Gastrocnemius medialis (tissue), 4 donors: ENCODE results near the gene RIMBP2. TPM values are rescaled to one million over a fixed set of nuclear protein-coding genes. Genes with fewer than 3 reads are reported as not detected.

Source experiments
- ATAC-seq, 2 donors: fragments of 150-250 bp; one replicate each; pipeline ENCODE4 v1.9.1; 2016
- DNase-seq, 2 donors: peaks; one replicate each; pipeline ENCODE4 v3.0.0-alpha.2; 2019
- H3K27ac ChIP-seq, 4 donors: fragments of 200-600 bp; sonication (generic); 1 replicate in 1 of 4; 2 replicates in 3 of 4; pipeline ENCODE4 v1.5.1; 2016 to 2018; ENCODE audit warnings: mild to moderate bottlenecking in 2 of 4, moderate library complexity in 1 of 4
- H3K27me3 ChIP-seq, 3 donors: fragments of 200-600 bp; sonication (generic) in 2 of 3; 1 replicate in 1 of 3; 2 replicates in 2 of 3; pipeline versions ENCODE4 v1.5.1 to v1.6.0; 2016 to 2019; ENCODE audit warnings: mild to moderate bottlenecking in 1 of 3, moderate library complexity in 1 of 3
- H3K36me3 ChIP-seq, 2 donors: fragments of 200-600 bp; sonication (generic) in 1 of 2; one replicate each; pipeline ENCODE4 v1.5.1; 2017 to 2018
- H3K4me1 ChIP-seq, 2 donors: fragments of 200-600 bp; sonication (generic) in 1 of 2; one replicate each; pipeline ENCODE4 v1.5.1; 2016 to 2017; ENCODE audit warnings: mild to moderate bottlenecking in 2 of 2
- H3K4me3 ChIP-seq, 4 donors: fragments of 200-600 bp; sonication (generic) in 3 of 4; 1 replicate in 1 of 4; 2 replicates in 3 of 4; pipeline ENCODE4 v1.5.1; 2016 to 2019; ENCODE audit warnings: mild to moderate bottlenecking in 2 of 4
- H3K9me3 ChIP-seq, 3 donors: fragments of 200-600 bp; sonication (generic) in 2 of 3; 1 replicate in 1 of 3; 2 replicates in 2 of 3; pipeline ENCODE4 v1.5.1; 2016 to 2019
- POLR2A ChIP-seq, 2 donors: fragments of 450-650 bp; IDR thresholded peaks; one replicate each; pipeline ENCODE4 v1.6.1; 2017; ENCODE audit warnings: antibody characterized with exemption in 2 of 2, mild to moderate bottlenecking in 2 of 2, moderate library complexity in 2 of 2
- in situ Hi-C, 4 donors: fragments of 200-750 bp; cut with MboI; loops; one replicate each; pipeline versions ENCODE4 v1.15.0 to v1.8.0; 2017; ENCODE audit warnings: low sequenced_read_pairs in 4 of 4
- intact Hi-C: fragments of 100-400 bp; cut with DNase I; formaldehyde crosslinking; loops from one replicate; pipeline ENCODE4 v1.15.1; 2023; ENCODE audit warnings: low total_unique reads
- total RNA-seq, 4 donors: library from RNA; depleted of rRNA; stranded (reverse); fragments of >200 nt; gene quantifications; one replicate each; pipeline versions ENCODE4 v1.1.0 to v1.2.3, GENCODE V29; 2016
- TF ChIP-seq, protein P1 (sequence below), 5 experiments: fragments of 450-650 bp in 3 of 5; fragments of 200-600 bp in 2 of 5; sonication (generic) in 2 of 5; IDR thresholded peaks in 4 of 5; conservative IDR thresholded peaks in 1 of 5; 1 replicate in 4 of 5; 2 replicates in 1 of 5; pipeline ENCODE4 v1.5.1; 2016 to 2019; ENCODE audit warnings: antibody characterized with exemption in 5 of 5, mild to moderate bottlenecking in 3 of 5, moderate library complexity in 3 of 5

Gene RIMBP2
- total RNA-seq, 4 donors from 2014 or later: 0.76 to 2.2 (median 1.2) TPM; not detected in 1

DNA sequence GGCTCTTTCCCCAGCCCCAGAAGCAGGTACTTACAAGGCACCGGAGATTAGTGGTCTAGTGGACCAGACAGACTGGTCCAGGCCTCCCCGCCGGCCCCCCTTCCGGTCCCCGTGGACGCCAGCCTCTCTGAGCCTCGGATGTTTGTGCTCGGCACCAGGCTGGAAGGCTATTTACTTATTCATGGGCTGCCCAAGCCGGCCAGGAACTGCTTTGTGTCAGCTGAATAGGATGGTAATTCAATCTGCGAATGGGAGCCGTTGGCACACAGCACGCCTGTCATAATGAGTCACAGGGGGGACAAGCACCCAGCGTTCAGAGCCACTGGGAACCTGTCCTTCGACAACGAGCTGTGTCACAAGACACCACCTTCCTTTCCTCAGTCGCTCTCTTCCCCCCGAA is 82.3 kb downstream of the RIMBP2 start:
- Histone ChIP-seq H3K27me3 (peaks cover 0 to 3% (median 2%) of the 10 kb centered on the region in 3 donors), H3K27ac (no peak overlapping the region), H3K4me3 (no peak overlapping the region), H3K9me3 (no peaks in the 10 kb centered on the region), H3K36me3 (no peaks in the 10 kb centered on the region), H3K4me1 (no peaks in the 10 kb centered on the region)
- intact Hi-C loops (no loop called here), in situ Hi-C loops (no loop called here)
- ATAC-seq (peak; percentile 84 to 89), DNase-seq (peak; percentile 31 to 53)
- TF ChIP-seq, protein P1, sequence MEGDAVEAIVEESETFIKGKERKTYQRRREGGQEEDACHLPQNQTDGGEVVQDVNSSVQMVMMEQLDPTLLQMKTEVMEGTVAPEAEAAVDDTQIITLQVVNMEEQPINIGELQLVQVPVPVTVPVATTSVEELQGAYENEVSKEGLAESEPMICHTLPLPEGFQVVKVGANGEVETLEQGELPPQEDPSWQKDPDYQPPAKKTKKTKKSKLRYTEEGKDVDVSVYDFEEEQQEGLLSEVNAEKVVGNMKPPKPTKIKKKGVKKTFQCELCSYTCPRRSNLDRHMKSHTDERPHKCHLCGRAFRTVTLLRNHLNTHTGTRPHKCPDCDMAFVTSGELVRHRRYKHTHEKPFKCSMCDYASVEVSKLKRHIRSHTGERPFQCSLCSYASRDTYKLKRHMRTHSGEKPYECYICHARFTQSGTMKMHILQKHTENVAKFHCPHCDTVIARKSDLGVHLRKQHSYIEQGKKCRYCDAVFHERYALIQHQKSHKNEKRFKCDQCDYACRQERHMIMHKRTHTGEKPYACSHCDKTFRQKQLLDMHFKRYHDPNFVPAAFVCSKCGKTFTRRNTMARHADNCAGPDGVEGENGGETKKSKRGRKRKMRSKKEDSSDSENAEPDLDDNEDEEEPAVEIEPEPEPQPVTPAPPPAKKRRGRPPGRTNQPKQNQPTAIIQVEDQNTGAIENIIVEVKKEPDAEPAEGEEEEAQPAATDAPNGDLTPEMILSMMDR (IDR thresholded peaks at IDR 0.05 in 4 of 5, conservative IDR thresholded peaks at IDR 0.05 in 1 of 5): no peak
- no peak for TF ChIP-seq POLR2A (IDR thresholded peaks at IDR 0.05)

DNA sequence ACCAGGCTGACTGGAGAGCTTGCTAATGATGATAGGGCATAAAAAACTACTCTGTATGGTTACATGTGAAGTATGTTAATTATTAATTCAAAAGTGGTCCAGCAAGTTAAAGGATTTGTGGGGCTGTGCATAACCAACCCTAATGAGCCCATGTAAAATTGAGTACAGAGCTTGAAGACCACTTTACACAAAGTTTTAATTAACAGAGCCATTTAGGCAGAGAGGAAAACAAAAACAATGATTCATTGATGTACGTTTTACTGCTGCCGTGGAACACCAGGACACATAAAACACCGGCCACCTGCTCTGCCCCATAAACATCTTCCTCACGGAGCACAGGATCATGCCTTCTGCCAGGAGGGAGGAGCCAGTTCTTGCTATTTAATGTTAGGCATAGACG is 83.5 kb downstream of the RIMBP2 start:
- in situ Hi-C loops: no loop called here
- no peak for DNase-seq
- no peak for ATAC-seq
- intact Hi-C loops: no loop called here
- Histone ChIP-seq H3K27ac (no peak overlapping the region), H3K9me3 (no peaks in the 10 kb centered on the region), H3K27me3 (peaks cover 0 to 6% (median 2%) of the 10 kb centered on the region in 3 donors), H3K4me3 (no peak overlapping the region), H3K36me3 (no peaks in the 10 kb centered on the region), H3K4me1 (no peaks in the 10 kb centered on the region)
- TF ChIP-seq, protein P1 (IDR thresholded peaks at IDR 0.05 in 4 of 5, conservative IDR thresholded peaks at IDR 0.05 in 1 of 5): no peak
- no peak for TF ChIP-seq POLR2A (IDR thresholded peaks at IDR 0.05)

DNA sequence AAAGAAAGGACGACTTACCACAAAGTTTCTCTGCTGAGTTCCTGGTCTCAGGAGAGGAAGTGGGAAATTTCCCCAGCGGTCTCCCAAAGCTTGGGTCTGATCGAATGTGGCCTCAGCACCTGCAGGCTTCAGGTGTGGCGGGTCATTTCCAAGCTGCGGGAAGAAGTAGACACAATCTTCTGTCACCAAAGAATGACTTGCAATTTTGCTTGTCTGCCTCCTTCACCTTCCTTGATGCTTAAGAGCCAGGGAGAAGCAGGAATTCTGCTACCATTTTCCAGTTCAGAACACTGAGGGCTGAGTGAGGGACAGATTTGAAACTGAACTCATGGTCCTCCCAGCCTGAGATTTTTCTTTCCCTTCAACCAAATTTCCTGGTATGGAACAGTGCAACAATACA is 87.8 kb downstream of the RIMBP2 start:
- intact Hi-C loops (no loop called here), in situ Hi-C loops (no loop called here)
- H3K4me1 ChIP-seq: no peaks in the 10 kb centered on the region
- ATAC-seq (no peak), DNase-seq (no peak)
- no peaks in the 10 kb centered on the region for H3K36me3 ChIP-seq
- peaks cover 0 to 6% (median 2%) of the 10 kb centered on the region in 3 donors for H3K27me3 ChIP-seq
- no peak overlapping the region for H3K4me3 ChIP-seq
- no peak overlapping the region for H3K27ac ChIP-seq
- H3K9me3 ChIP-seq: no peaks in the 10 kb centered on the region
- TF ChIP-seq POLR2A (IDR thresholded peaks at IDR 0.05): no peak
- TF ChIP-seq, protein P1 (IDR thresholded peaks at IDR 0.05 in 4 of 5, conservative IDR thresholded peaks at IDR 0.05 in 1 of 5): no peak

DNA sequence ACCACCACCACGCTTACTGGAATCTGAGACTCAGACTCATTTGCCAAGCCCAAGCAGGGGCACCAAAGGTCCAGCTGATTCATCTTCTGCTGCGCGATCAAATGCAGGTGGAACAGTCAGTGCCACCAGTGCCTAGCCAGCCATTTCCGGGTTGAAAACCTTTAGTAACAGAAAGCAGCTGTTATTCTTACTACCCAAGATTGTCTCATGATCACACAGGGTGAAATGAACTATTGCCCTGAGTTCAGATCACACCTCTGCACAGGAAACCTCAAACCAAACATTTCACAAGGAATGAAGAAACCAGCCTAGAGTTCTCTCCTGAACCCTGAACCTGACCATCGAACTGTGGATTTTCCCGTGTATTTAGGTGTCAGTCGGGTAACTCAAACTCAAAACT is 88.9 kb downstream of the RIMBP2 start:
- Histone ChIP-seq H3K4me1 (no peaks in the 10 kb centered on the region), H3K4me3 (no peak overlapping the region), H3K27me3 (peaks cover 0 to 6% (median 2%) of the 10 kb centered on the region in 3 donors), H3K27ac (no peak overlapping the region), H3K9me3 (no peaks in the 10 kb centered on the region), H3K36me3 (no peaks in the 10 kb centered on the region)
- in situ Hi-C loops: no loop called here
- no peak for DNase-seq
- ATAC-seq: no peak
- TF ChIP-seq, protein P1 (IDR thresholded peaks at IDR 0.05 in 4 of 5, conservative IDR thresholded peaks at IDR 0.05 in 1 of 5): no peak
- no peak for TF ChIP-seq POLR2A (IDR thresholded peaks at IDR 0.05)
- intact Hi-C loops: no loop called here

DNA sequence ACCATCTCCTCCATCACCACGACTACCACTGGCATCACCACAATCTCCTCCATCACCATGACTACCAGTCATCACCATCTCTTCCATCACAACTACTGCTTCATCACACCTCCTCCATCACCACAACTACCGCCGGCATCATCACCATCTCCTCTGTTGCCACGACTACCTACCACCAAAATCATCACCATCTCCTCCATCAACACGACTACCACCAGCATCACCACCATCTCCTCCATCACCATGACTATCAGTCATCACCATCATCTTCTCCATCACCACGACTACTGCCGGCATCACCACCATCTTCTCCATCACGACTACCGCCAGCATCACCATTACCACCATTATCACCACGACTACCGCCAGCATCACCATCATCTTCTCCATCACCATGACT is 89.5 kb downstream of the RIMBP2 start:
- in situ Hi-C loops (no loop called here), intact Hi-C loops (no loop called here)
- TF ChIP-seq, protein P1 (IDR thresholded peaks at IDR 0.05 in 4 of 5, conservative IDR thresholded peaks at IDR 0.05 in 1 of 5): no peak
- no peak for TF ChIP-seq POLR2A (IDR thresholded peaks at IDR 0.05)
- Histone ChIP-seq H3K4me3 (no peak overlapping the region), H3K27me3 (peaks cover 0 to 6% (median 0%) of the 10 kb centered on the region in 3 donors), H3K9me3 (no peaks in the 10 kb centered on the region), H3K4me1 (no peaks in the 10 kb centered on the region), H3K36me3 (no peaks in the 10 kb centered on the region), H3K27ac (no peak overlapping the region)
- ATAC-seq: no peak
- DNase-seq: no peak
